Measurements from ENCODE around the gene TNFRSF9. TPM values are rescaled to one million over a fixed set of nuclear protein-coding genes. Genes with fewer than 3 reads are reported as not detected.

Gene TNFRSF9
- polyA plus RNA-seq, 1 donor (not counting 4 experiments of a cell fraction or from before 2014, with no cell fraction given) = not detected

DNA sequence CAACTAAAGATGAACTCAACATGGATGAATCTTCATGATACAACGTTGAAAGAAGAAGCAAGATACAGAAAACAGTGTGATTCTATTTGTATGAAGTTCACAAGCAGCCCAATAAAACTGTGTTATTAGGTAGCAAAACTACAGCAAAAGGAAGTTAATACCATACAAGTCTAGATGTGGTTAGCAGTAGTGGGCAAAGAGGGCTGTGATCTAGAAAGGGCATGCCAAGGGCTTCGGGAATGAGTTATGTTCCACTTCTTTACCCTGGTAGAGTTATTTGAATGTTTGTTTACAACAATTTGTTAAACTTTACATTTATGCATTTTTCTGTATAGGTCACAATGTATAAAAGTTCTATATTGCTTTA, 9.2 kb downstream of the TNFRSF9 start:
- TF ChIP-seq, protein P1, sequence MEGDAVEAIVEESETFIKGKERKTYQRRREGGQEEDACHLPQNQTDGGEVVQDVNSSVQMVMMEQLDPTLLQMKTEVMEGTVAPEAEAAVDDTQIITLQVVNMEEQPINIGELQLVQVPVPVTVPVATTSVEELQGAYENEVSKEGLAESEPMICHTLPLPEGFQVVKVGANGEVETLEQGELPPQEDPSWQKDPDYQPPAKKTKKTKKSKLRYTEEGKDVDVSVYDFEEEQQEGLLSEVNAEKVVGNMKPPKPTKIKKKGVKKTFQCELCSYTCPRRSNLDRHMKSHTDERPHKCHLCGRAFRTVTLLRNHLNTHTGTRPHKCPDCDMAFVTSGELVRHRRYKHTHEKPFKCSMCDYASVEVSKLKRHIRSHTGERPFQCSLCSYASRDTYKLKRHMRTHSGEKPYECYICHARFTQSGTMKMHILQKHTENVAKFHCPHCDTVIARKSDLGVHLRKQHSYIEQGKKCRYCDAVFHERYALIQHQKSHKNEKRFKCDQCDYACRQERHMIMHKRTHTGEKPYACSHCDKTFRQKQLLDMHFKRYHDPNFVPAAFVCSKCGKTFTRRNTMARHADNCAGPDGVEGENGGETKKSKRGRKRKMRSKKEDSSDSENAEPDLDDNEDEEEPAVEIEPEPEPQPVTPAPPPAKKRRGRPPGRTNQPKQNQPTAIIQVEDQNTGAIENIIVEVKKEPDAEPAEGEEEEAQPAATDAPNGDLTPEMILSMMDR (optimal IDR thresholded peaks at IDR 0.05 in 1 of 3, IDR thresholded peaks at IDR 0.05 in 1 of 3, conservative IDR thresholded peaks at IDR 0.05 in 1 of 3; ENCODE audit: extremely low read depth in 1 of 3, insufficient read depth in 2 of 3, low read length in 3 of 3) = no peak
- no peak for TF ChIP-seq EZH2 (IDR thresholded peaks at IDR 0.05; ENCODE audit: low read length)
- Histone ChIP-seq H3K4me2 (ENCODE audit: control insufficient read depth, extremely low read depth, insufficient read depth, low read depth, low read length) (no peak overlapping the region), H3K27me3 (ENCODE audit: control insufficient read depth, extremely low read depth, insufficient read depth, low read length) (peaks cover 6% of the 10 kb centered on the region), H2AFZ (ENCODE audit: control insufficient read depth, low read length) (no peak overlapping the region), H3K9me1 (ENCODE audit: control insufficient read depth, extremely low read depth, insufficient read depth, low read length) (no peaks in the 10 kb centered on the region), H3K9ac (ENCODE audit: control insufficient read depth, extremely low read depth, insufficient read depth, low read length) (no peak overlapping the region), H4K20me1 (ENCODE audit: control insufficient read depth, extremely low read depth, insufficient read depth, low read length) (no peaks in the 10 kb centered on the region), H3K27ac (ENCODE audit: control insufficient read depth, insufficient read depth, low read length) (no peak overlapping the region), H3K4me3 (ENCODE audit: control insufficient read depth in 2 of 3, extremely low read depth in 1 of 3, insufficient read depth in 2 of 3, low read depth in 1 of 3, low read length in 3 of 3) (no peak overlapping the region), H3K79me2 (ENCODE audit: control insufficient read depth, insufficient read depth, low read length) (no peaks in the 10 kb centered on the region), H3K9me3 (ENCODE audit: control insufficient read depth, low read depth, low read length) (no peaks in the 10 kb centered on the region), H3K36me3 (ENCODE audit: control insufficient read depth in 2 of 2, extremely low read depth in 1 of 2, insufficient read depth in 2 of 2, low read length in 2 of 2) (no peaks in the 10 kb centered on the region), H3K4me1 (ENCODE audit: control insufficient read depth, extremely low read depth, insufficient read depth, low read length) (no peaks in the 10 kb centered on the region)
- no peak for FAIRE-seq
- DNase-seq (ENCODE audit: low read depth, low spot score) = no peak
- dilution Hi-C loops (cut with MboI; ENCODE audit: extremely low pct_ligation_motif_present, low sequenced_read_pairs) = no loop called here

DNA sequence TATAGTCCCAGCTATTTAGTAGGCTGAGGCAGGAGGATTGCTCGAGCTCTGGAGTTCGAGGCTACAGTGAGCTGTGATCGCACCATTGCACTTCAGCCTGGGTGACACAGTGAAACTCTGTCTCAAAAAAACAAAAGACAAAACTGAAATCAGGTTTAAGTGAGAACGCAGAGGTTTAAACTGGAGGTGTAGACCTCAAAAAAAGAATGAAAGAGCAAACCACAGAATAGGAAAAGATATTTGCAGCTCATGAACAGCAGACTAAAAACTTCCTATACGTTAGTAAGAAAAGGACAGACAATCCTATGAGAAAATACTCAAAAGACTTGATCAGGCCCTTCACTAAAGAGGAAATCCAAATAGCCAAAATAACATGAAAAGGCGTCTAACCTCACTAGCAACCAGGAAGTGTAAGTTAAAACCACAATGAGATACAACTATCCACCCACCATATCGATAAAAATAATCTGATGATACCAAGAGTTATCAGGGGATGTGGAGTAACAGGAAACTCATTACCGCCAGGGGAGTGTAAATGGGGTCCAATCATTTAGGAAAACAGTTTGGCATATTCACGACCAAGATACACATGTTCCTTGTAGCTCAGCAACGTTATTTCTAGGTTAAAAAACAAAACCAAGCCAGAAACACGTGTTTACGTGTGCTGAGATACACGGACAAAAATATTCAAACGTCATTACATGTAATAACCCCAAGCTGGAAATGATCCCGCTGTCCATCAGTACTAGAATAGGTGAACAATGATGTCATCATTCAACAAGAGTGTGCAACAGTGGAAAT, 9.8 kb downstream of the TNFRSF9 start:
- Histone ChIP-seq H3K36me3 (ENCODE audit: control insufficient read depth in 2 of 2, extremely low read depth in 1 of 2, insufficient read depth in 2 of 2, low read length in 2 of 2) (no peaks in the 10 kb centered on the region), H3K9me3 (ENCODE audit: control insufficient read depth, low read depth, low read length) (no peaks in the 10 kb centered on the region), H3K9ac (ENCODE audit: control insufficient read depth, extremely low read depth, insufficient read depth, low read length) (no peak overlapping the region), H3K27me3 (ENCODE audit: control insufficient read depth, extremely low read depth, insufficient read depth, low read length) (peaks cover 6% of the 10 kb centered on the region), H3K79me2 (ENCODE audit: control insufficient read depth, insufficient read depth, low read length) (no peaks in the 10 kb centered on the region), H3K4me3 (ENCODE audit: control insufficient read depth in 2 of 3, extremely low read depth in 1 of 3, insufficient read depth in 2 of 3, low read depth in 1 of 3, low read length in 3 of 3) (no peak overlapping the region), H2AFZ (ENCODE audit: control insufficient read depth, low read length) (no peak overlapping the region), H3K4me1 (ENCODE audit: control insufficient read depth, extremely low read depth, insufficient read depth, low read length) (no peaks in the 10 kb centered on the region), H3K4me2 (ENCODE audit: control insufficient read depth, extremely low read depth, insufficient read depth, low read depth, low read length) (no peak overlapping the region), H3K27ac (ENCODE audit: control insufficient read depth, insufficient read depth, low read length) (no peak overlapping the region), H4K20me1 (ENCODE audit: control insufficient read depth, extremely low read depth, insufficient read depth, low read length) (no peaks in the 10 kb centered on the region), H3K9me1 (ENCODE audit: control insufficient read depth, extremely low read depth, insufficient read depth, low read length) (no peaks in the 10 kb centered on the region)
- TF ChIP-seq, protein P1 (optimal IDR thresholded peaks at IDR 0.05 in 1 of 3, IDR thresholded peaks at IDR 0.05 in 1 of 3, conservative IDR thresholded peaks at IDR 0.05 in 1 of 3; ENCODE audit: extremely low read depth in 1 of 3, insufficient read depth in 2 of 3, low read length in 3 of 3) = no peak
- no peak for TF ChIP-seq EZH2 (IDR thresholded peaks at IDR 0.05; ENCODE audit: low read length)
- dilution Hi-C loops (cut with MboI; ENCODE audit: extremely low pct_ligation_motif_present, low sequenced_read_pairs) = no loop called here
- FAIRE-seq (no peak), DNase-seq (ENCODE audit: low read depth, low spot score) (no peak)

Data from keratinocyte (primary cell).